HG03460 (cell line): ENCODE results near the gene KIF22.
A peak's percentile ranks its signal among the peaks of the same experiment; 100 is the strongest.
"Not testable (repeated sequence)": the region's sequence is repeated elsewhere in the genome, so short reads cannot be mapped to it uniquely, and the experiment has no call there.

Experiments
- ATAC-seq: cut with Tn5 transposase; IDR thresholded peaks from one replicate; pipeline ENCODE4 v1.9.1; 2021; ENCODE audit not compliant: unreplicated experiment

The KIF22 gene

DNA sequence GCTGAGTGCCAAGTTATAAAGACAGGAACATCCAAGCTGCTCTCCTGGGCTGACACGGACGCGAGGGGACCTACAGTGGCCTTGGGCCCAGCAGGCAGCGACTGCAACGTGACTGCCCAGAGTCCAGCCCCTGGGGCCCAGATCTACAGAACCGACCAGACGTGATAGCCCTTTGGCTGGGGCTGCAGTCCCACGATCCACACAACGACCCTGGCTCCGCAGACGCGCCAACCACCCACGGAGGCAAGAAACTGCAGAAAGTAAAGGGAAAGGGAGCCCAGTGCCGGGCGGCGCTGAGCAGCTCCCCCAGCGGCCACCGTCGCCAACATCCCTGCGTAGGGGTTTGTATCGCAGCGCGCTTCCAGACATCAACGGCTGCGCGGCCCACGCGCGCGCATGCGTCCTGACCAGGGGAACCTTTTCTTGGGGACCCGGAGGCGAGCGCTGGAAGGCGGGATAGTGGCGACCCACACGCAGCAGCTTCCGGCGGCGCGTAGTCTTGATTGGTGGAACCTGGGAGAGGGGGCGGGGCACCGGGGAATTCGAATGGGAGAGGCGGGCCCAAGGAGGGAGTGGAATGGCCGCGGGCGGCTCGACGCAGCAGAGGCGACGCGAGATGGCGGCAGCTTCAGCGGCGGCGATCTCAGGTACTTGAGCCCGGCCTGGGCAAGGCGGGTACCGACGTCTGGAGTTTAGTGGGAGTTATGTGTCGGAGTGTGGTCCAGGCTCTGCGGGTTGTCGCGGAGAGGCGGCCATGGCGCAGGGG is at the start of gene KIF22:
KIF22 (plus strand) TSS at position 569 of the 766 bp plus-strand sequence; CDS start at position 578, 9 bp downstream.
- ATAC-seq: peak; percentile 87

- no peak for ATAC-seq
These were observed 47.8 kb upstream of the KIF22 start for GRCh38 chr16:29742683-29743275.

DNA sequence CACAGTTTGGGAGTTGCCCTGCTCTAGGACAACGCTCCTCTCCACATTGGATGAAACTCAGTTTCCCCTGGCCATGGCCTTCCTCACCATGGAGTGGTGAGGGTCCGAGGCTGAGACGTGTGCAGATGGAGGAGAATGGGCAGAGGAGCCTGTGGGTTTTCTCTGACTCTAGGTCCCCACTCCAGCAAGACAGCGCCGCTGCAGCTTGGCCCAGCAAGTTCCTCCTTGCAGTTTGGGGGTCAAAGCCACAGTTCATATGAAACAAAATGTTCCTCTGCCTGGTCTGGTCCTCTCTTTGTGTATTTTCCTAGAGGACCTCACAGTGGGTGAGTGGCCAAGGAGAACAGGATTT is 47.1 kb upstream of the KIF22 start:
- no peak for ATAC-seq

GRCh38 chr16:29743827-29744531 is 46.6 kb upstream of the KIF22 start:
- no peak for ATAC-seq

DNA sequence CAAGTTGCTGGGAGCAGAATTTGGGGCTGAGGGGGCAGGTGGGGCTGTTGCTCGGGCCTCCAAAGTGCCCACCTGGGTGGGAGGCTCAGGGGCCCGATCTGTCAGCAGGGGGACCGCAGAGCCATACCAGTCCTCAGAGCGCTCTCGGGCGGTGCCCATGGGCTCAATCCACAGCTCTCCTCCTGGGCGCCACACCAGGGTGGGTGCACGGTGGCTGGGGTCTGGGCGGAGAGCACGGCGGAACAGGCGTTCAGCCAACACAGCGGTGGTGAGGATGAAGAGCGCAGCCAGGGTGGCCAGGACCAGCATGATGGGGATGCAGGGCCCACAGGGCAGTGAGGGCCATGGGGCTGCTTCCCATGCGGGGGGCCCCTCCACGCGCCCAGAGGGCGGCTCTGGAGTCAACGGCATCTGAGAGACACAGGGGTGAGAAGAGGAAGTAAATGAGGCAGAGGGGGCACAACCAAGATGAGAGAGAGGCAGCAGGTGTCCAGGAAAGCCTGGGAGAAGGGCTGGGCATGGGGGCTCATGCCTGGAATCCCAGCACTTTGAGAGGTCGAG is 45.9 kb upstream of the KIF22 start:
- ATAC-seq: no peak

DNA sequence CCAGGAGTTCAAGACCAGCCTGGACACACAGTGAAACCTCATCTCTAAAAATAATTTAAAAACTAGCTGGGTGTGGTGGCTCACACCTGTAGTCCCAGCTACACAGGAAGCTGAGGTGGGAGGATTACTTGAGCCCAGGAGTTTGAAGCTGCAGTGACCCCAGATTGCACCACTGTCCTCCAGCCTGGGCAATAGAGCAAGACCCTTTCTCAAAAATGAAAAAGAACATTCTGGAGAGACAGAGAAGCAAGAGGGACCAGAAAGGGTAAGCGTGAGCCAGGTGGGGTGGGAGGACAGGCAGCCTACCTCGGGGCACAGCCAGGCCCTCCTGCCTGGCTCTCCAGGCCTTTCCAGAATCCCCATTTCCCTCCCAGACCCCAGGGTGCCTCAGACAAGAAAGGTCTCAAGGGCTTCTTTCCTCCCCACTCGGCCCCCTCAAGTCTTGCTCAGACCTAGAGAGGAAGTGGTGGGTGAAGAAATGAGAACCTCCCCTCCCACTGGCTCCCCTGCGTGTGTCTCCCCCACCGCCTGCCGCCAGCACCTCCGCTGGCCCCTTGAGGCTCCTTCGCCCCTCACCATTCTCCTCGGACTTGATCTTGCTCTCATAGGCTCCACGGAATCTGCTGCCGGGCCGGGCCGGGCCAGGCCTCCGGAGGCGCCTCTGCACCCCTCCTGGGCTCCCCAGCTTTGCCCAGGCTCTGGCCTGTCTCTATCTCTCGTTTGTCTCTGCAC is 45.3 kb upstream of the KIF22 start:
- ATAC-seq: peak; percentile 44

DNA sequence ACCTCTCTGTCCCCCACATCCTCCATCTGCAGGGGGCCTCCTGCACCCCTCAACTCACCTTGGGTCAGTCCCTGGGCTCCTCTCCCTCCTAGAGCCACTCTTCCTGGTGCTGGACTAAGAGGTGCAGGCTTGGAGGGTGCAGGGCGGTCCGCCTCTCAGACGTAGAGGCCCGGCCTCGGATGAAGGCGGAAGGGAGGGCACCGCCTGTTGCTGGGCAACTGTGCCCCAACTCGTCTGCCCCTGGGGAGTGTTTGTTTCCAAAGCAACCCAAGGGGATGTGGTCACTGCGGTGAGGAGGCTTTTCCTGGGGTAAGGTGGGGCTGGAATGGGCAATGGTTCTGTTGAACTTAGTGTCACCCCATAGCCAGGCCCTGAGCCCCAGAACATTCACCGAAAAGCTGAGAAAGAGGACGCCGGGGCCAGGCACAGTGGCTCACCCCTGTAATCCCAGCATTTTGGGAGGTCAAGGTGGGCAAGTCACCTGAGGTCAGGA is 44.7 kb upstream of the KIF22 start, which contains the start of gene C16orf54:
C16orf54 (minus strand) TSS at position 138 of the 493 bp plus-strand sequence. CDS start 1,039 bp downstream, outside the sequence.
- peak; percentile 78 for ATAC-seq

- not testable (repeated sequence) for ATAC-seq
These were observed 44.0 kb upstream of the KIF22 start for GRCh38 chr16:29746518-29746917.

- no peak for ATAC-seq
These were observed 42.4 kb upstream of the KIF22 start for GRCh38 chr16:29747947-29748759.

- not testable (repeated sequence) for ATAC-seq
These were observed 41.8 kb upstream of the KIF22 start for GRCh38 chr16:29748760-29749149.

DNA sequence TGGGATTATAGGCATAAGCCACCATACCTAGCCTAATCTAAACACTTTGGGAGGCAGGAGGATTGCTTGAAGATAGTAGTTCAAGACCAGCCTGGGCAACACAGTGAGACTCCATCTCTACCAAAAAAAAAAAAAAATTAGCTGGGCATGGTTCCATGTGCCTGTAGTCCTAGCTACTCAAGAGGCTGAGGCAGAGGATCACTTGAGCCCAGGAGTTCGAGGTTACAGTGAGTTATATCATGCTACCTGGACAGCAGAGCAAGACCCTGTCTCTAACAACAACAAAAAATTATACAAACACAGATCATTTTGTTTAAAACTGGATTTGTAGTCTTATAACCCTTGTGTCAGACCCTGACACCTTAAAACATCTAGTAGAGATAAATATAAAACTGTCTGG is 37.0 kb upstream of the KIF22 start:
- no peak for ATAC-seq

DNA sequence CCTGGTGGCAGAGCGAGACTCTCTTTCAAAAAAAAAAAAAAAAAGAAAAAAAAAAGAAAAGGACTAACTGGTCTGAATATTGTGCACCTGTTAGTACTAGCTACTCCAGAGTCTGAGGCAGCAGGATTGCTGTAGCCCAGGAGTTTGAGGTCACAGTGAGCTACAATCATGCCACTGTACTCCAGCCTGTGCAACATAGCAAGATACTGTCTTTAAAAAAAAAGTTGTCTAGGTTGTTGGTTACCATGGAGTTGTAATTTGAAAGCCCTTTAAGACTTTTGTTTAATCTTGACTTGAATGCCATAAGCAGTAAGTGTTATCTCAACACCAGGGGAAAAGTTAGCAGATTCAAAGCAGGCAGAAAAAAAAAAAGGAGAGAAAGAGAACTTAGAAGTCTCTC is 33.9 kb upstream of the KIF22 start:
- ATAC-seq: no peak

- ATAC-seq: not testable (repeated sequence)
These were observed 33.5 kb upstream of the KIF22 start for GRCh38 chr16:29757086-29757485.

GRCh38 chr16:29757950-29758466 is 32.5 kb upstream of the KIF22 start:
- ATAC-seq: no peak

- ATAC-seq: no peak
These were observed 29.8 kb upstream of the KIF22 start for GRCh38 chr16:29760567-29761279.

- ATAC-seq: not testable (repeated sequence)
These were observed 29.3 kb upstream of the KIF22 start for GRCh38 chr16:29761280-29761651.

GRCh38 chr16:29761882-29762281 is 28.7 kb upstream of the KIF22 start:
- ATAC-seq: no peak

DNA sequence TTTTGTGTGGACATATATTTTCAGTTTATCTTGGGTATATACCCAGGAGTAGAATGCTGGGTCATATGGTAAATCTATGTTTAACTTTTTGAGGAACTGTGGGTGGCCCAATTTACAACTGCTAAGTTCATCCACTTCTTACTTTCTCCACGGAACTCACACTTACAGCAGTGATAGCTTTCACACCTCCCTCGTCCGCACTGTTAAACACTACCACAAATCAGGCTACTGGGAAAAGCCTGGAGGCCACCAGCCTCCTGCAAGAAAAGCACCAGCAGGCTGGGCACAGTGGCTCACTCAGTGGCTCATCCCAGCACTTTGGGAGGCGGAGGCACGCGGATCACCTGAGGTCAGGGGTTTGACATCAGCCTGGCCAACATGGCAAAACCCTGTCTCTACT is 27.2 kb upstream of the KIF22 start:
- no peak for ATAC-seq
